Keratinocyte (primary cell): ENCODE data around the gene KCNMA1. TPM values are rescaled to one million over a fixed set of nuclear protein-coding genes. Genes with fewer than 3 reads are reported as not detected.

Experiments
- DNase-seq: peaks from one replicate; pipeline ENCODE4 v3.0.0-alpha.2; 2011; ENCODE audit warnings: low read depth, missing footprints, low spot score
- FAIRE-seq: peaks from 2 replicates; lab custom pipeline; 2011; peaks lifted over from hg19 to GRCh38; lab: Jason Lieb, UNC
- H2AFZ ChIP-seq: 2 replicates; pipeline ENCODE4 v1.6.0; 2012; ENCODE audit warnings: low read length, control low read depth, inconsistent platforms; ENCODE audit not compliant: control insufficient read depth
- H3K27ac ChIP-seq: 2 replicates; pipeline ENCODE4 v1.5.1; 2011; ENCODE audit warnings: low read length; ENCODE audit not compliant: control insufficient read depth, insufficient read depth
- H3K27me3 ChIP-seq: 3 replicates; pipeline ENCODE4 v1.6.0; 2011; ENCODE audit warnings: low read length; ENCODE audit not compliant: control insufficient read depth, insufficient read depth; ENCODE audit errors: extremely low read depth
- H3K36me3 ChIP-seq, 2 experiments: 2 replicates in 1 of 2; 3 replicates in 1 of 2; pipeline ENCODE4 v1.5.1; 2011; ENCODE audit warnings: low read length in 2 of 2, mild to moderate bottlenecking in 1 of 2; ENCODE audit not compliant: control insufficient read depth in 2 of 2, insufficient read depth in 2 of 2; ENCODE audit errors: extremely low read depth in 1 of 2
- H3K4me1 ChIP-seq: 3 replicates; pipeline ENCODE4 v1.5.1; 2011; ENCODE audit warnings: low read length; ENCODE audit not compliant: control insufficient read depth, insufficient read depth; ENCODE audit errors: extremely low read depth
- H3K4me2 ChIP-seq: 3 replicates; pipeline ENCODE4 v1.6.0; 2011; ENCODE audit warnings: low read depth, low read length; ENCODE audit not compliant: control insufficient read depth, insufficient read depth; ENCODE audit errors: extremely low read depth
- H3K4me3 ChIP-seq, 3 experiments: fragments of 200-600 bp in 1 of 3; sonication (generic) in 1 of 3; 2 replicates in 2 of 3; 3 replicates in 1 of 3; pipeline ENCODE4 v1.5.1; 2011 to 2016; ENCODE audit warnings: low read length in 3 of 3, mild to moderate bottlenecking in 3 of 3, control low read depth in 2 of 3, inconsistent platforms in 1 of 3, low read depth in 1 of 3, mixed read lengths in 1 of 3, mixed run types in 1 of 3, moderate library complexity in 1 of 3; ENCODE audit not compliant: control insufficient read depth in 2 of 3, insufficient read depth in 2 of 3; ENCODE audit errors: extremely low read depth in 1 of 3
- H3K79me2 ChIP-seq: 2 replicates; pipeline ENCODE4 v1.6.0; 2012; ENCODE audit warnings: low read length; ENCODE audit not compliant: control insufficient read depth, insufficient read depth
- H3K9ac ChIP-seq: 3 replicates; pipeline ENCODE4 v1.6.0; 2011; ENCODE audit warnings: low read length; ENCODE audit not compliant: control insufficient read depth, insufficient read depth; ENCODE audit errors: extremely low read depth
- H3K9me1 ChIP-seq: 3 replicates; pipeline ENCODE4 v1.6.0; 2011; ENCODE audit warnings: low read length; ENCODE audit not compliant: control insufficient read depth, insufficient read depth; ENCODE audit errors: extremely low read depth
- H3K9me3 ChIP-seq: 2 replicates; pipeline ENCODE4 v1.5.1; 2012; ENCODE audit warnings: low read depth, low read length; ENCODE audit not compliant: control insufficient read depth
- H4K20me1 ChIP-seq: 3 replicates; pipeline ENCODE4 v1.6.0; 2011; ENCODE audit warnings: low read length; ENCODE audit not compliant: control insufficient read depth, insufficient read depth; ENCODE audit errors: extremely low read depth
- CTCF ChIP-seq, 3 experiments: IDR thresholded peaks in 1 of 3; conservative IDR thresholded peaks in 1 of 3; optimal IDR thresholded peaks in 1 of 3; 2 replicates in 2 of 3; 3 replicates in 1 of 3; pipeline versions ENCODE3 to v1.5.1; 2011; ENCODE audit warnings: low read length in 3 of 3, mild to moderate bottlenecking in 3 of 3, moderate library complexity in 2 of 3, control low read depth in 1 of 3, inconsistent platforms in 1 of 3; ENCODE audit not compliant: insufficient read depth in 2 of 3; ENCODE audit errors: extremely low read depth in 1 of 3
- EZH2 ChIP-seq: IDR thresholded peaks from one replicate; pipeline ENCODE4 v1.6.1; 2012; ENCODE audit warnings: inconsistent platforms, mild to moderate bottlenecking, low read length, moderate library complexity
- dilution Hi-C: fragments of 300-500 bp; cut with MboI; formaldehyde crosslinking; loops from one replicate; pipeline ENCODE4 v1.7.0; 2020; ENCODE audit warnings: low sequenced_read_pairs; ENCODE audit not compliant: extremely low pct_ligation_motif_present
- polyA plus RNA-seq, 5 experiments: library from polyadenylated mRNA; depleted of rRNA in 3 of 5; stranded (reverse) in 3 of 5; stranded (forward) in 1 of 5; unstranded in 1 of 5; fragments of >200 nt; gene quantifications; 1 replicate in 1 of 5; 2 replicates in 3 of 5; 3 replicates in 1 of 5; pipeline versions ENCODE4 v1.2.1 to v1.2.3, GENCODE V29; 2011 to 2012; ENCODE audit warnings: missing spikeins in 2 of 5, low read depth in 1 of 5, low replicate concordance in 1 of 5

The KCNMA1 gene
- polyA plus RNA-seq, 1 donor (not counting 4 experiments of a cell fraction or from before 2014, with no cell fraction given), result 6.3 TPM

DNA sequence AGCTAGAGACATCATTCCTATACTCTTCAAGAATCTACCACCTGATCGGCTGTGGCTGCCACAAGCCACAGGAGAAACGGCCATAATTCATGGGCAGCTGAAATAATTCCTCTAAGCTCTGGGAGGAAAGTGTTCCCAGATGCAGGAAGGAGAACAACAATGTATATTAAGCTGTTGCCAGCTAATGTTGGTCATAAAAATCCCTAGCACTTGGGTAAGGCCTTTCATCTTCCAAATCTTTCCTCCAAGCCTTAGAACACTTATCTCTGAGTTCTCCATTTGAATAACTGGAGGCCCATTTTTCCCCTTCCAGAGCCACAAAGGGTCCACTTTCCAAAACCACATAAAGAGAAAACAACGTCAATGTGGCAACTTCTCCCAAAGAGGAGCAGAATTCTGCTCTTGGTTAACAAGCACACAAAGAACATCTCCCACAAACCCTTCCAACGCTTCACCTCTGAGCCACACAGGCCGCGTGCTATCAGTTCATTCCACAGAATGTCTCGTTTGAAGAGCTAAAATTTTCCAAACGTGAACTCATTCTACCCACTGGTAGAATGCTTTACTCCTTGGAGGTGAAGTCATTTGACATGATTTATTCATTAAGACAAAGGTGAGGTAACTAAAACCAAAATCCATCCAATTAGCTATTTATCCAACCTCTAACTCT is 11.2 kb downstream of the KCNMA1 start:
- Histone ChIP-seq H3K9me1 (no peaks in the 10 kb centered on the region), H3K9ac (no peak overlapping the region), H3K79me2 (no peaks in the 10 kb centered on the region), H2AFZ (no peak overlapping the region), H3K36me3 (no peaks in the 10 kb centered on the region), H4K20me1 (no peaks in the 10 kb centered on the region), H3K4me3 (no peak overlapping the region), H3K27me3 (no peaks in the 10 kb centered on the region), H3K9me3 (no peaks in the 10 kb centered on the region), H3K4me1 (peaks cover 18% of the 10 kb centered on the region), H3K4me2 (no peak overlapping the region), H3K27ac (no peak overlapping the region)
- no peak for DNase-seq
- dilution Hi-C loops, result no loop called here
- no peak for TF ChIP-seq CTCF (optimal IDR thresholded peaks at IDR 0.05 in 1 of 3, IDR thresholded peaks at IDR 0.05 in 1 of 3, conservative IDR thresholded peaks at IDR 0.05 in 1 of 3; ENCODE audit: extremely low read depth in 1 of 3, insufficient read depth in 2 of 3, low read length in 3 of 3)
- no peak for FAIRE-seq

DNA sequence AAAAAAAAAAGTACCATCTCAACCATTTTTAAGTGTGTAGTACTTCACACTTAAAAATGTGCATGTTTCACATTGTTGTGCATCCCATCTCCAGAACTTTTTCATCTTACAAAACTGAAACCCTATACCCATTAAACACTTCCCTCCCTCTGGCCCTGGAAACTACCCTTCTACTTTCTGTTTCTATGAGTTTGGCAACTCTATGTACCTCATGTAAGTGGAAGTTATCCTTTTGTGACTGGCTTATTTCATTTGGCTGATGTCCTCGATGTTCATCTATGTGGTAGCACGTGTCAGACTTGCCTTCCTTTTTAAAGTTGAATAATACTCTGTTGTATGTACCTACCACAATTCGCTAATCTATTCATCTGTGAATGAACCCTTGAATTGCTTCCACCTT is 12.2 kb downstream of the KCNMA1 start:
- no peak overlapping the region for H3K9ac ChIP-seq
- H3K27me3 ChIP-seq, result no peaks in the 10 kb centered on the region
- no peak overlapping the region for H3K4me3 ChIP-seq
- H3K9me1 ChIP-seq, result no peaks in the 10 kb centered on the region
- H4K20me1 ChIP-seq, result no peaks in the 10 kb centered on the region
- TF ChIP-seq CTCF (optimal IDR thresholded peaks at IDR 0.05 in 1 of 3, IDR thresholded peaks at IDR 0.05 in 1 of 3, conservative IDR thresholded peaks at IDR 0.05 in 1 of 3; ENCODE audit: extremely low read depth in 1 of 3, insufficient read depth in 2 of 3, low read length in 3 of 3), result no peak
- TF ChIP-seq EZH2, result no peak
- no peaks in the 10 kb centered on the region for H3K36me3 ChIP-seq
- H3K4me1 ChIP-seq, result peaks cover 18% of the 10 kb centered on the region
- dilution Hi-C loops, result no loop called here
- no peak overlapping the region for H2AFZ ChIP-seq
- H3K79me2 ChIP-seq, result no peaks in the 10 kb centered on the region
- DNase-seq (no peak), FAIRE-seq (no peak)
- no peak overlapping the region for H3K27ac ChIP-seq
- no peak overlapping the region for H3K4me2 ChIP-seq
- no peaks in the 10 kb centered on the region for H3K9me3 ChIP-seq
